22Rv1 (cell line): Measurements from ENCODE around the gene HERC6.

Experiments
- ZFX ChIP-seq: fragments of 450-650 bp; IDR thresholded peaks from 2 replicates; pipeline ENCODE4 v1.6.1; 2017; ENCODE audit warnings: antibody characterized with exemption, borderline replicate concordance
- TF ChIP-seq, protein P1 (sequence below): fragments of 450-650 bp; IDR thresholded peaks from 2 replicates; pipeline ENCODE4 v1.5.1; 2017; ENCODE audit warnings: mild to moderate bottlenecking

DNA sequence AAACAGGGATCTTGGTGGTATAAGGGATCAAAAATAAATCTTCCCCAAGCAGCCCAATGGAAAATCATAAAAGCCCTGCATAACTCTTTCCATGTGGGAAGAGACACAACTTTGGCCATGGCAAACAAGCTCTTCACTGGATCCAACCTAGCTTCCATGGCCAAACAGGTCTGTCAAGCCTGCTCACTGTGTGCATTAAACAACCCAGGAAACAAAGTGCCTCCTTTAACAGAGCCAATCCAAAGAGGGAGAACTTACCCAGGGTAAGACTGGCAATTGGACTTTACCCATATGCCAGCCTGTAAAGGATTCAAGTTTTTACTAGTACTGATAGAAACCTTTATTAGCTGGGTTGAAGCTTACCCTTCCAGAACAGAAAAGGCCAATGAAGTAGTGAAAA, 70.6 kb downstream of the HERC6 start:
- TF ChIP-seq, protein P1, sequence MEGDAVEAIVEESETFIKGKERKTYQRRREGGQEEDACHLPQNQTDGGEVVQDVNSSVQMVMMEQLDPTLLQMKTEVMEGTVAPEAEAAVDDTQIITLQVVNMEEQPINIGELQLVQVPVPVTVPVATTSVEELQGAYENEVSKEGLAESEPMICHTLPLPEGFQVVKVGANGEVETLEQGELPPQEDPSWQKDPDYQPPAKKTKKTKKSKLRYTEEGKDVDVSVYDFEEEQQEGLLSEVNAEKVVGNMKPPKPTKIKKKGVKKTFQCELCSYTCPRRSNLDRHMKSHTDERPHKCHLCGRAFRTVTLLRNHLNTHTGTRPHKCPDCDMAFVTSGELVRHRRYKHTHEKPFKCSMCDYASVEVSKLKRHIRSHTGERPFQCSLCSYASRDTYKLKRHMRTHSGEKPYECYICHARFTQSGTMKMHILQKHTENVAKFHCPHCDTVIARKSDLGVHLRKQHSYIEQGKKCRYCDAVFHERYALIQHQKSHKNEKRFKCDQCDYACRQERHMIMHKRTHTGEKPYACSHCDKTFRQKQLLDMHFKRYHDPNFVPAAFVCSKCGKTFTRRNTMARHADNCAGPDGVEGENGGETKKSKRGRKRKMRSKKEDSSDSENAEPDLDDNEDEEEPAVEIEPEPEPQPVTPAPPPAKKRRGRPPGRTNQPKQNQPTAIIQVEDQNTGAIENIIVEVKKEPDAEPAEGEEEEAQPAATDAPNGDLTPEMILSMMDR, result no peak
- TF ChIP-seq ZFX, result no peak
